Stimulated activated CD8-positive, alpha-beta memory T cell treated with anti-CD3 and anti-CD28 coated beads, Interleukin-7, amount 100 ng/mL, for 24 hours (primary cell): Measurements from ENCODE around the gene HOXC11.

Experiments
- DNase-seq: peaks from one replicate; pipeline ENCODE4 v3.0.0-alpha.2; 2020; ENCODE audit warnings: low read depth

HOXC11 gene

DNA sequence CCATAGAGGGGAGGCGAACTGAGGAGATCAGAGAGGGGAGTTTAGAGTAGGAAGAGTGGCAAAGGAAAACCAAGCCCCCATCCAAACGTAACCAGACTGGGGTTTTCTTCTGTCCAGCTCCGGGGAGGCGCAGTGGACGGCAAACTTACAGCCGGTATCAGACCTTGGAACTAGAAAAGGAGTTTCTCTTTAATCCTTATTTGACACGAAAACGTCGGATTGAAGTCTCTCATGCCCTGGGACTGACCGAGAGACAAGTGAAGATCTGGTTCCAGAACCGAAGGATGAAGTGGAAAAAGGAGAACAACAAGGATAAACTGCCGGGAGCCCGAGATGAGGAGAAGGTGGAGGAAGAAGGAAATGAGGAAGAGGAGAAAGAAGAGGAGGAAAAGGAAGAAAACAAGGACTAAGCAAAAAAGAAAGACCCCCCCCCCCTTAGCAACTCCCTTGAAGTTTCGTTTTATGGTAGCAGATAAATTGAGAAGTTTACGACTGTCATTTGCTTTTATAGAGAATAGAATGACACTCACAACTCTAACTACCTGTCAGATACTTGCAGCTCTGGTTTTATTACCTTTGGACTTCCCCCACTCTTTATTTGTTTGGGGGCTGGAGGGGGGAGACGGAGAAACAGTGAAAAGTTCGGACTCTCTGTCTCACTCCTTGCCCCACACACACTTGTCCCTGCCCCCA lies 38.2 kb downstream of the HOXC11 start:
- DNase-seq = no peak

DNA sequence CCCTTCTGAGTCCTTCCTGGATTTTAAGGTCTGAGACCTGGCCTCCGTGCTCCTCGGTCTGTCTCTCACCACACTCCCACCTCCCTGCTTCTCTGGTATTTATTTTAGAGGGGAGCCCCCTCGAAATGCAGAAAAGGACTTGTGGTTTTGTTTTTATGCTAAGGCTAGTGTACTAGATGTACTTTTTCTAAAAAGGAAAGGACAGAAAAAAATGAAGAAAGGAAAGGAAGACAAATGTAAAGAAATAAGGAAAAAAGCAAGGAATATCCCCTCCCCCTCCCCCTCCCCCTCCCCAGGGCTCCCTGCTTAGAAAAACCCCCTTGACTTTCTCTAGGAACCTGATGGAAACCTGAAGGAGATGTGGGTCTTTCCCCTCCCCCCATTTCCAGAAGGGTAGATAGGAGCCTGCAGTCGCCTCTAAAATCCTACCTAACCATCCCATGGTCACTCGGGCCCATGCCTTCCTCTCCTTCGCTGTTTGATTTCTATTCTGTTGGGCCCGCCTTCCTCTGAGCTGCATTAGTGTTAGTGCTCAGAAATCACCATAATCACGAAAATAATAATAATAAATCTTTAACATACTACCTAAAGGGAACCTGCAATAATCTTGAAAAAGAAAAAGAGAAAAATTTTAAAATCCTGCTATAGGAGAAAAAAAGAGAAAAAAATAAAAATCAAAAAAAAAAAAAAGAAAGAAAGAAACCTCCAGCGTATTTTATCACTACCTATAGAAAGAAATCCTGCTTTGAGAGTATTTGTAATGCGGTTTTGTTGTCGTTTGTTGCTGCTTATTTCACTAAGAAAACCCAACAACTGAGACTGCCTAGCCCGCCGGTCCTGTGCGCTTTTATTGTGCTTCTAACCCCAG lies 39.0 kb downstream of the HOXC11 start:
- no peak for DNase-seq

DNA sequence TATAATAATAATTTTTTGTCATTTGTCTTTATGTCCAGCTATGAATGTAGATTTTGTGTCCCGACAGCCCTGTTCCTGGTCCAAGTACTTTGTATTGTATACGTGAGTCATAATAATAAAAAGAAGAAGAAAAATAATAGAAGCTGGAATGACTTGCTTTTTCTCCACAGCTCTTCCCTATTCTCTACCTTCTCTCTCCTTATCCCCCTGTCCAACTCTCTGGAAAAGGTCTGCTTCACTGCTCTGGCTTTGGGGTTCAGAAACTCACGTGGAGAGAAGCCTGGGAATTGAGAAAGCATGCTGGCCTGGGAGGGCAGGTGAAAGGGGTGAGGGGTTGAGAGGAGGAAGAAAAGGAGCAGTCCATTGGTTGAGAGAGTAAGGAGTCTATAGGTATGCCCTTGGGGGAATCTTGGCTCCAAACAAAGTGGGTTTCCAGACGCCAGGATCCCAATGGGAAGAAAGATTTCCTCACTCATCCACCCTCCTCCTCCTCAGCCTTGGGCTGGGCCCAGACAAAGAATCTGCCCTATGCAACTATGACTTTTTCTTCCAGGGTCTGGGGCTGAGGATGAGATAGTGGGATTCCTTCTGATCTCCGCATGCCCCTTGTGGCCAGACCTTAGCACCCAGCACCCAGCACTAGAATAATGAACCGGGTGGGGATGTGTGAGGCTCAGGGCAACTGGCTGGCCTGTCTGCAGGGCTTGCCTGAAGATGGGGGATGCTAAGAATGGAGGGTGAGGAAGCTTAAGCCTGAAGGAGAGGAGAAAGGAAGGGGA lies 39.9 kb downstream of the HOXC11 start:
- no peak for DNase-seq

DNA sequence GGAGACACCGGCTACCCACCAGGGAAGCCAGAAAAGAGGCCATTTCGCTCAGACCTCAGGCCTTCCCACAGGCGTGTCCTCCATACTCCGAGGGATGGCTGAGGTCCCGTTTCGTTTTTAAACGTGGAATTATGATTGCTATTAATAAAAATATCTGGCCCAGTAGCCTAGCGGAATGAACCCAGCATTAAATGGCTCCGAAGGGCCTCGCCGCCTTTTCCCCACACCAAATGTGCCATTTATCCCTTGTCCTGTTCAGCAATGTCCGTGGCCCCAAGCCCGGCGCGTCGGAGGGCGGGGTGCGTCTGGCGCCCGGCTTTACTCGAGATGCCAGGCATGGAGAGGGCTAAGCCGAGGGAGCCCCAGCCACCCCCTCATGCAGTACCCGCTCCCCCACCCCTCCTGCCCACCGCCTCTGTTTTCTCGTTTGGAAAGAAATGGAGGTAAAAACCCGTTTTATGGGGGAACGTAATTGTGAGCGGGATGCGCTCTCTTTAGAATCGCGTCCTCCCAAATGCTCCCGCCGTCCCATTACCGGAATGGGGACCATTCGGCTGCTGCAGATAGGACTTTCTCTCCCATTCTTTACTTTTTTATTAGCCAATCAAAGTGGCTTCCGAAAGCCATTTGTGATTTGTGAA lies 41.6 kb downstream of the HOXC11 start:
- DNase-seq = no peak

DNA sequence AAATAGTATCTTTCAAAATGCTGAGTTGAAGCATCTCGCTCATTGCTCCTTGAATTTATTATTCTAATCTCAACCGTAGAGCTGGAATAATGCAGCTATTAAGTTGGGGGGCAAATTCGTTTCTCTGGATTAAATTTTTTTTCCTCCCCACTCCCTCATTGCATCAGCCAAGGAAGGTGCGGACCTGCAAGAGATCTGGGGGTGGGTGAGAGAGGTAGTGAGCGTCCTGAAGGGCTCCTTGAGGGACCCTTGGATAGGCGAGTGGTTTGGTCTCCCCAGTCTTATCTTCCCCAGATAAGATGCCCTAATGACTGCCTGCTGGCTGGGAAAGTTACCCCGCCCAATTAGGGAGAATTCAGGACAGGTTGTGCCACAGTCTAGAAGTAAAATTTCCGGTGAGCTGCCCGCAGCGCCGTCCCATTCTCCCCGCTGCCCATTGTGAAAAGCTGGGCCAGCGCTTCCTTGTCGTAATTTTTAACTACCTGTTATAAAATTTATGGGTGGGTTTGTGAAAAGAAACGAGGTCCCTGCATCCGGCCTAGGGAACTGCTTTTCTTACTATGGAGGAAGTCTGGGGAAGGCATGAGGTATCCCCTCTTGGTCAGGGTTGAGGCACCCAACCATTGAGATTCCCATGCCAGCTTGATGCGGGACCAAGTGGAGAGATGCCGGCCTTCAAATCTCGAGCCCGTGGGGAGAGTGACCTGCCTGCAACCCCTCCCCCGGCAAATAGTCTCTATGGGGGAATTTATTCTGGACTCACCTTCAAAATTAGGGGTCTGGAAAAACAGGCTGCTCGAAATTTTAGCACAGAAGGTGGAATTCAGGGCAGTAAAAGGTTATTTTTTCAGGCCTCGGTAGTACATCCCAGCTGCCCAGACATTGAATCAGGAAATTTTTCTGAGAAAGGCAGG lies 42.3 kb downstream of the HOXC11 start:
- no peak for DNase-seq

DNA sequence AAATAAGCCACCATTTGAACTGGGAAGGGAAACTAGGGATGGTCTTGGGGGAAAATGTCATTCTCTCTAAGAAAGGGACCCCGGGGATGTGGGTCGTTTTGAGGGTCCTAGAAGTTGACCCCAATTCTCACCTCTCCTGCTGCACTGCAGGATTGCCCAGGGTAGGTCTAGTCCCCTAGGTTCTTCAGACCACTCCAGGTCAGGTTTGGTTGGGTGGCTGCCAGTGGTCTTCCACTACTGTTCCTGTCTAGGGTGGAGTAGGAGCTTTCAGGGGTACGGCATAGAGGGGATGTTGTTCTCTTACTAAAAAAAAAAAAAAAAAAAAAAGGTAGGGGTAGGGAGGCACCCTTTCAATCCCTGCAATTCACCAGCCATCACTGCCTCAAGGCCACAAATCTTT lies 43.1 kb downstream of the HOXC11 start:
- DNase-seq = no peak

DNA sequence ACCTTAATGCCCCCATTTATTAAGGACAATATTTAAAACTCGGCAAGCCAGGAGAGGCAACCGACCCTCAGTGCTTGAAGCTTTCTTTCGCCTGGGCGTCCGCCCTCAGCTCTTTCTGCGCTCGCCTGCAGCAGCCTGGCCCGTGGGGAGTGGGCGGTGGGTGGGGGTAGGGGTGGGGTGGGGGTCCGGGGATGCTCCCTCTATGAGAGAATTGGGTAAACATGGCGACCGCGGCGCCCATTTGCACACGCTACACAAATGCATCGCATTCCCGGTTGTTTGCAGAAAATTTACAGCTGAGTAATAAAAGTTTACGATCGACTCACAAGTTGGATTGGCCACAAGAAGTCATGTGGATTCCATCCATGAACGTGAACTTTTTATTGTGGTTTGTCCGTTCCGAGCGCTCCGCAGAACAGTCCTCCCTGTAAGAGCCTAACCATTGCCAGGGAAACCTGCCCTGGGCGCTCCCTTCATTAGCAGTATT lies 43.6 kb downstream of the HOXC11 start:
- DNase-seq = no peak

DNA sequence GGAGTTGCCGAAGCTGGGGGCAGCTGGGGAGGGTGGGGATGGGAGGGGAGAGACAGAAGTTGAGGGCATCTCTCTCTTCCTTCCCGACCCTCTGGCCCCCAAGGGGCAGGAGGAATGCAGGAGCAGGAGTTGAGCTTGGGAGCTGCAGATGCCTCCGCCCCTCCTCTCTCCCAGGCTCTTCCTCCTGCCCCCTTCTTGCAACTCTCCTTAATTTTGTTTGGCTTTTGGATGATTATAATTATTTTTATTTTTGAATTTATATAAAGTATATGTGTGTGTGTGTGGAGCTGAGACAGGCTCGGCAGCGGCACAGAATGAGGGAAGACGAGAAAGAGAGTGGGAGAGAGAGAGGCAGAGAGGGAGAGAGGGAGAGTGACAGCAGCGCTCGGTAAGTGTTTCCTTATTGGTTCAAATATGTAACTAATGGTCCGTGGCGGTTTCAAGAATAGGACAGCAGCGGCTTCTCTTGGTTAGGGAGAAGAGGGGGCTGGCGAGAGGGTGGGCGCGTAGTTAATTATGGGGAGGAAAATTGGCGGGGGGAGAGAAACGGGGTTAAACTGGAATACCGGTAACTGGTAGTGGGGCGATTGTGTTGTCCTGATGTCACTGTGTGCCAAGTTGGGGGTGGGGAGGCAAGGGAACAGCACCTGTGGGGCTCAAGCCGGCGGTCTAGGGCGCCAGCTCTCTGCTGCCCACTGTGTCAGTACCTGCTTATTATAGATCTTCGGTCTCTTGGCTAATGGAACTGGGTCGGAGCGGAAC lies 44.3 kb downstream of the HOXC11 start:
- no peak for DNase-seq

DNA sequence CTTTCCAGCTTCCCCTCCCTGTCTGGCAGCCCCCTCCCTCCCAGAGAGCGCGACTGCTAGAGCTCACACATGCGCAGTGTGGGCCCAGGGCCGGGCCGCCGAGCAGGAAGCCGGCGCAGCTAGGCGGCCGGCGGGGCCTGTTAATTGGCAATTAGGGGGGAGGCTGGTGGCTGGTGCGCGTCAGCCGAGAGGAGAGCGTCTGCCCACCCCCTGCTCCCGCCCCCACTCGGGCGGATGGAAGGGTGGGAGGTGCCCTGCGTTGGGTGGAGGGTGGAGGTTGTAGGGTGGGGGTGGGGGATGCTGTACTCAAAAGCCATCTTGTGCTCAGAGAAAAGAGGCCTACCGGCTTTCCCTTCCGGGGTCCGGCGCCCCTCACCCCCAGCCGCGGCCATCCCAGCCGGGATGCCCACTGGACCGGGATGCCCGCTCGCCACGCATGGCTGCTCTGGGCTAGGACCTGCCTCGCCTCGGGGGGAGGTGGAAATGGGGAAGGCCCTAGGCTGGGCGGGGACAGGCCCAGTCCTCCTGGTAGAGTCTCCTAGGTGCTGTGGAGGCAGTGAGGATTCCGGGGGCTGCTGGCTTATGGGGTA lies 45.0 kb downstream of the HOXC11 start:
- DNase-seq = peak; percentile 49

DNA sequence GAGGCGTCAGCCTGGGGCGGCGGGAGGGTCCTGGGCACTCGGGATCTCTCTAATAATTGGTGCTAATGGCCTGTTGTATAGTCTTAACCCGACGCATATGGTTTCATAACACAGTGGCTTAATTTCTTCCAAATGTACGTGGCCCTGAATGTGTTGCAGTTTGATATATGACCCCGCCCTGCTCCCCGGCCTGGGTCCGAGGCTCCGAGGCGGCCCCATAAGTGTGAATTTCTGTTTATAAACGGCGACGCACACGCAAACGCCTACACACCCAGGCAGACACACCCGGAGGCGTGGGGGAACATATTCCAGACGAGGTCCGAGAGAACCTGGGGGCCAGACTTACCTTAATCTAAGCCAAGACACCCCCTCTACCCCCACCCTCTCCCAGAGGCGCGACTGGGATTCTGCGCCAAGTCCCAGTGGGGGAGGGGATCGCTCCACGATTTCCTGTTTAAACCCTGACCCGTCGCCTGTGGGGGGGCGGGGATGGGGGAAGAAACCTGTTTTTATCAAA lies 45.6 kb downstream of the HOXC11 start:
- no peak for DNase-seq

DNA sequence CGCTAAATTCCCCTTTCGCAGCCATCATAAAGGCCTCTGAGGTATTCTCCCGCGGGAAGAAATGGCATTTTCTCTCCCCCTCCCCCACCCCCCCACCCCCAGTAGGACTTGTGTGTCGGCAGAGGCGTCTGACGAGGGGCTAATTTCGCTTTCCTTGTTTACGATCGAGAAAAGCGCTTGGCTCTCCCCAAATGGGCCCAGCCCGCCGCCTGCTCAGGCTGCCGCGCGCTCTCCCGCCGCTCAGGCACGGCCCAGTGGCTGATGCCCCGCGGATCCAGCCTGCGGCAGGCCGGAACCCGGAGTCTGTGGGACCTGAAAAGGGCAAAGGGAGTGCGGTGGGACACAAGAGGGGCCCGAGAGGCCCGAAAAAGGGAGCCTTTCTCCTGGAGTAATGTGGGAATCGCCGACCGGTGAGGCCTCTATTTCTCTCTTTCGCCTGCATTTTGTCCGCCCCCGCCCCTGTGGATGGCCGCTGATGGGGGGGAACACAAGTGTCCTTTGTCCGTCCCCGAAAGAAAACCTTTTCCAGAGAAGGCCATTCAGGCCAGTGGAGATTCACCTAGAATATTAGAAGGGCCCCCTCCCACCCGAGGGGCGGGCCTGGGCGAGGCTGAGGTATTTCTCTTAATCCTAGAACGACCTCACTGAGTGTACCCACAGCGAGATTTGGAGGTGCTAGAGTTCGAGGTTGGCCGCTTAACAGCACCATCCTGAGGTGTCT lies 46.3 kb downstream of the HOXC11 start:
- no peak for DNase-seq

DNA sequence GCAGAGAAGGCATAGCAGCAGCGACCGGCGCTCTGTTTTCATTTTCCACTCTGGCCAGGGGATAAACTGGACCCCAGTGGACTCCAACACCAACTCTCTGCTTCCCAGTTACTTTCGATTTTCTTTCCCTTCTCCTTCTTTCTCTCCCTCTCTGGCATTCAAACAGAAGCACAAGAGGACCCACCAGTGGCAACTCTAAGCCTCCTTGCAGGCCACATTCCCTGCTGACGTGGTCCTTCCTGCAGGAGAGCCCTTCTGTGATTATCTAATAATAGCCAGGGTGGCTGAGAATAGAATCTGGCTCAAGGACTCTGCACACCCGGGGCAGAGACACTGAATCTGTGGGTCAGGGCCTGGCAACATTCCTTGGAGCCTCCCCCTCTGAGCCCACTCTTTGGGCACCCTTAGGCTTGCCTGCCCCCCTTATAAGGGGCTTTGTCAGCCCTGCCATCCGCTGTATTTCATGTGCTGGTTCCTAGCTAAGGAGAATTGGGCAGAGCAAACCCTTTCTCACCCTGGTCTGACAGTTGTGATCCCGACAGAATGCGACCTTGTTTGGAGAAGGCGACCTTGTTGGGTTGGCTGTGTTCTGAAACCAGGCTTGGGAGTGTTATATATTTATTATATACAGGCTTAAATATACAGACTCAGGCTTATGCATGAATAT lies 47.1 kb downstream of the HOXC11 start:
- DNase-seq = no peak

DNA sequence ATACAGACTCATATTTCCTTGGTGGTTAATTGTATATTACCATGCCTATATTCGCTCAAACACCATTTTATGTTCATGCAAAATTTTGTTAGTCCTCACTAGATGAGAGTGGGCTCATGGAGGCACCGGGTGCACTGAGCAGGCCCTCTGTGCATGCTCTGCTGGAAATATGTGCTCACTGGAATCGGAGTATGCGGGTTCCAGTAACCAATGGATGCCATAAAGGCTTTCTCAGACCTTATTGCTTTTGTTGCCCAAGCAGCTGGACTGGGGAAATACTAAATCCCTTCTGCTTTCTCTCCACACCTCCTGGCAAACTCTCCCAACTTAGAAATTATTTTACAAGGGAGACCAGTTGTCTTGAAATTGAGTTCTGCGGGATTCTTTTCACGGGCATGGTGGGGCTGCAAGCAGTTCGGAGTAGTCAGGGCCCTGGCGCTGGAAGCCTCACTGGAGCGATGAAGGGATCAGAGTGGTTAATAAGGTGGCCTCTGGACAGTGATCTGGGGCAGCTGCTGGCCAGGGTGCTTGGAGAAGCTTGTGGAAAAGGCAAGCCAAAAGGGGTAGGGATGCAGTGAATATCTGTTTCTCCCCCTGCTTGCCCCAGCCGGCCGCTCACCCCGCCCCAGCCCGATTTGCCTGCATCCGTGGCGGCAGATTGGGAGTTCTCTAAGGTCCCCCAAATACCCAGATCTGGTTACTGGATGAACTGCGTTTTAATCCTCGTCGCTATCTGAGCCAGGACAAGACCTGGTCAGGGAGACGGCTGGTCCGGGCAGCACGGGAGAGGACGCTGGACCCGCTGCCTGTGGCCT lies 47.9 kb downstream of the HOXC11 start:
- DNase-seq = no peak

DNA sequence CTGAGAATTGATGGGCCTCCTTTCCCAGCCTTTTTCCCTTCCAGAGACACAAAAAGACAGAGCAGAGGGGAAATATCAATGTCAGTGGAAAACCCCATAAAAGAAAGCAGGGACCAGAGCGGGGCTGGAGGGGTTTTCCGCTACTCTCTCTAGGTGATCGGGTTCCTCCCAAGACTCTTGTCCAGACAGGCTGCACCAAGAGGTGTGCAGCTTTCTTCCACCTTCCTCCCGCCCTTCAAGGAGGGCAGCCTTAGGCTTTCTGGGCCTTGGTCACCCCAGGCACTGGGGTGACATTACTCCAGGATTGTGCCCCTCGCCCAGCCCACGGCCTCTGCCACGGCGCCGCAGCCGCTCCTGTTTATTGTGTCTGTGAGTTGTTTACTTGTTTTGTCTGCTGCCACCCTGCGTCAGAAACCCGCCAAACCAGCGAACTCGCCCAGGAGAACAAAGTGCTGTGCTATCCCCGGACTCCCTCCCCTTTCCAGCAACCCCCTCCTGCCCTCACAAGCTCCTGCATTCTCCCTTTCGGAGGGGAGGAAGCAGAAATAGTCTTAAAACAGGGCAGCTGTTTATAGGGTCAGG lies 48.6 kb downstream of the HOXC11 start:
- no peak for DNase-seq

DNA sequence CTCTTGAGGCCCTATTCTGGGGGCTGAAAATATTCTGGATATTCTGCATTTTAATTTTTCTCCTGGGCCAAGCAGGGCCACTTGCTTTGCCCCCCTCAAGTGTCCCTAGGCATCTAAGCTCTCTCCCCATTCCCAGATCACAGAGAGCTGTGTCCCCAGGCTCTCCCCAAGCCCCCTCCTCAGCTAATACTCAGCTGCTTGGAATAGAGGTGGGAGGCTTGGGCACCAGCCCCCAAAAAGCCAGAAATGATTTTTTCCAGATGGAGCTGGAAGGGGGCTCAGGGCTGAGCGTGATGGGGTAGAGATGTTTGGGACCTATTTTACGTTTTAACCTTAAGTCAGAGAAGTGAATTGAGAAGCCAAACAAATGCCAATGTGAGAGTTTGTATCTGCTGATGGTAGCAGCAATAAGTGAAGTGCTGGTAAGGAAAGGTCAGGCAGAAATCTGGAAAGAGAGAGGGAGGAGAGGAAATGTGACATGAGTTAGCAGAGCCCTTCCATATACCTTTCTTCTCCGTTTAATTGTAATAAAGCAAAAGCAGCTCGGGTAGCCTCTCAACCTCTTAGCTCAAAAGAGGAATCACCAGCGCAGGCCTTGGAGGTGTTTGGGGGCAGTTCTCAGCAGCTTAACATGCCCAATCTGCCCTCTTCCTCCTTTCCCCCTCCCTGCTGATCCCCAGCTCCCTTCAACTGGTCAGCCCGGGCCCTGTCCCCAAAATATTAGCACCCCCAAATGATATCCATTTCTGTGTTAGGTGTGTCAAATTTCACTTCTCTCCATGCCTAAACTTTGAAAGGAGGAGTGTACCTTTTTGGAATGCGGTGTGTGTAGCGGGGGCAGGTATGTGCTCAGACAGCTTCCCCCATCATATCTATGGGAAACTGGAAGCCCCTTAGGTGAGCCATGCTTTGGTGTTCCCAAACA lies 50.3 kb downstream of the HOXC11 start:
- DNase-seq = no peak

DNA sequence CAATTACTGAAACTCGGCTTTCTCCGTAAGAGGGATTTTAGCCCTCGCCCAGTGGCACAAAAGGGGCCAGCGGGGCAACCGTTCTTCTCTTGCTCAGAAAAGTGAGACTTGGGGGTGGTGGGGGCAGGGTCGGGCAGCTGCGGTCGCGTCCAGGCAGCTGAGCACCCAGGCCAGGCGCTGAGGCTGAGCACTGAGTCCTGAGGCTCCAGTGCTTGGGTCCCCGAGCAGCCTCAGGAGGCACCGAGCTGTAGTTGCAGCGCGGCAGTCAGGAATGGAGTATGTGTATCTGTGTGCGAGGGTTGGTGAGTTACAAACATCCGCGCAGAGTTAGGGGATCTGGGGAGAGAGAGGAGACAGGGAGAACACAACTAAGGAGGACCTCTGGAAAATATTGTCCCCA lies 51.2 kb downstream of the HOXC11 start:
- no peak for DNase-seq
